ENCODE results near the gene SH2D1B. TPM values are rescaled to one million over a fixed set of nuclear protein-coding genes. Genes with fewer than 3 reads are reported as not detected.

The SH2D1B gene
- total RNA-seq, 3 donors from 2014 or later: 0.33 TPM; not detected in 2

GRCh38 chr1:162372159-162373071, 39.5 kb downstream of the SH2D1B start:
- Histone ChIP-seq H3K27me3 (no peaks in the 10 kb centered on the region), H3K27ac (no peak overlapping the region), H3K4me1 (no peaks in the 10 kb centered on the region), H3K9me3 (no peaks in the 10 kb centered on the region), H3K4me3 (no peak overlapping the region), H3K36me3 (no peaks in the 10 kb centered on the region)
- intact Hi-C loops (cut with DNase I; ENCODE audit: low total_unique reads): no loop called here
- TF ChIP-seq CTCF (IDR thresholded peaks at IDR 0.05): no peak
- TF ChIP-seq POLR2AphosphoS5 (IDR thresholded peaks at IDR 0.05): no peak
- no peak for TF ChIP-seq POLR2A (IDR thresholded peaks at IDR 0.05)
- peak; percentile 42 to 49 for DNase-seq (ENCODE audit: low spot score in 2 of 2)

GRCh38 chr1:162371611-162372010, 40.3 kb downstream of the SH2D1B start:
- Histone ChIP-seq H3K9me3 (no peaks in the 10 kb centered on the region), H3K27ac (no peak overlapping the region), H3K36me3 (no peaks in the 10 kb centered on the region), H3K4me3 (no peak overlapping the region), H3K27me3 (no peaks in the 10 kb centered on the region), H3K4me1 (no peaks in the 10 kb centered on the region)
- TF ChIP-seq POLR2A (IDR thresholded peaks at IDR 0.05) (no peak), POLR2AphosphoS5 (IDR thresholded peaks at IDR 0.05) (no peak), CTCF (IDR thresholded peaks at IDR 0.05) (no peak)
- DNase-seq (ENCODE audit: low spot score in 2 of 2): no peak
- intact Hi-C loops (cut with DNase I; ENCODE audit: low total_unique reads): no loop called here

- no peak overlapping the region for H3K27ac ChIP-seq
- H3K36me3 ChIP-seq: no peaks in the 10 kb centered on the region
- H3K27me3 ChIP-seq: no peaks in the 10 kb centered on the region
- no peaks in the 10 kb centered on the region for H3K9me3 ChIP-seq
- intact Hi-C loops (cut with DNase I; ENCODE audit: low total_unique reads): no loop called here
- no peak overlapping the region for H3K4me3 ChIP-seq
- DNase-seq (ENCODE audit: low spot score in 2 of 2): no peak
- no peak for TF ChIP-seq CTCF (IDR thresholded peaks at IDR 0.05)
- no peak for TF ChIP-seq POLR2A (IDR thresholded peaks at IDR 0.05)
- no peak for TF ChIP-seq POLR2AphosphoS5 (IDR thresholded peaks at IDR 0.05)
- no peaks in the 10 kb centered on the region for H3K4me1 ChIP-seq
These were observed 41.2 kb downstream of the SH2D1B start for GRCh38 chr1:162370721-162371120.

- TF ChIP-seq CTCF (IDR thresholded peaks at IDR 0.05) (no peak), POLR2A (IDR thresholded peaks at IDR 0.05) (no peak)
- Histone ChIP-seq H3K9me3 (no peaks in the 10 kb centered on the region), H3K4me3 (no peak overlapping the region), H3K4me1 (no peaks in the 10 kb centered on the region), H3K36me3 (no peaks in the 10 kb centered on the region), H3K27ac (no peak overlapping the region), H3K27me3 (no peaks in the 10 kb centered on the region)
- DNase-seq (ENCODE audit: low spot score in 2 of 2): no peak
- intact Hi-C loops (cut with DNase I; ENCODE audit: low total_unique reads): no loop called here
These were observed 41.8 kb downstream of the SH2D1B start for GRCh38 chr1:162370161-162370560.

GRCh38 chr1:162369571-162369970, 42.4 kb downstream of the SH2D1B start:
- Histone ChIP-seq H3K4me3 (no peak overlapping the region), H3K9me3 (no peaks in the 10 kb centered on the region), H3K4me1 (no peaks in the 10 kb centered on the region), H3K27me3 (no peaks in the 10 kb centered on the region), H3K27ac (no peak overlapping the region), H3K36me3 (no peaks in the 10 kb centered on the region)
- intact Hi-C loops (cut with DNase I; ENCODE audit: low total_unique reads): no loop called here
- no peak for TF ChIP-seq CTCF (IDR thresholded peaks at IDR 0.05)
- TF ChIP-seq POLR2A (IDR thresholded peaks at IDR 0.05): no peak
- no peak for TF ChIP-seq POLR2AphosphoS5 (IDR thresholded peaks at IDR 0.05)
- no peak for DNase-seq (ENCODE audit: low spot score in 2 of 2)

All from breast epithelium (tissue), 4 donors.